A549 (cell line): ENCODE measurements around the gene SND1. TPM values are rescaled to one million over a fixed set of nuclear protein-coding genes. Genes with fewer than 3 reads are reported as not detected.

ENCODE experiments used
- ATAC-seq, 2 experiments: fragments of 200-7000 bp in 1 of 2; fragments of >200 bp in 1 of 2; cut with Nextera tagmentation in 1 of 2; cut with Tn5 transposase in 1 of 2; 3 replicates each; pipeline versions ENCODE4 v1.8.0 to v1.9.1; 2018 to 2020; ENCODE audit warnings: mild to moderate bottlenecking in 1 of 2, moderate library complexity in 1 of 2
- CTCF ChIA-PET: fragments of 300-600 bp; sonication (Branson Sonifier 250); formaldehyde crosslinking; extraction: SDS; loops from one replicate; lab custom pipeline; 2021; ENCODE audit warnings: antibody characterized with exemption, inconsistent platforms; lab: Yijun Ruan, JAX
- POLR2A ChIA-PET: fragments of 350-600 bp; formaldehyde crosslinking; extraction: SDS; loops from one replicate; lab custom pipeline; 2021; ENCODE audit warnings: antibody characterized with exemption, inconsistent platforms; lab: Yijun Ruan, JAX
- DNase-seq, 2 experiments: peaks; one replicate each; pipeline versions ENCODE4 v3.0.0 to v3.0.0-alpha.2; 2011 to 2016; ENCODE audit warnings: low read depth in 1 of 2, low spot score in 1 of 2
- FAIRE-seq: peaks from 2 replicates; lab custom pipeline; 2011; peaks lifted over from hg19 to GRCh38; lab: Jason Lieb, UNC
- H3K27ac ChIP-seq, 2 experiments: fragments of >200 bp; sonication (Bioruptor Twin); formaldehyde crosslinking; 3 replicates each; pipeline ENCODE4 v1.5.1; 2016 to 2017
- H3K4me1 ChIP-seq: fragments of >200 bp; sonication (Bioruptor Twin); formaldehyde crosslinking; 3 replicates; pipeline ENCODE4 v1.6.1; 2016
- H3K4me2 ChIP-seq: fragments of >200 bp; sonication (Bioruptor Twin); formaldehyde crosslinking; 3 replicates; pipeline ENCODE4 v1.6.1; 2016
- H3K4me3 ChIP-seq: fragments of >200 bp; sonication (Bioruptor Twin); formaldehyde crosslinking; 3 replicates; pipeline ENCODE4 v1.5.1; 2016
- H3K9me3 ChIP-seq: fragments of >200 bp; sonication (Bioruptor Twin); formaldehyde crosslinking; 3 replicates; pipeline ENCODE4 v1.6.1; 2016
- ATOH8 ChIP-seq: fragments of 250-450 bp; sonication (Bioruptor Pico); IDR thresholded peaks from 2 replicates; pipeline ENCODE4 v1.5.0; 2020; ENCODE audit warnings: low read depth, mild to moderate bottlenecking, moderate library complexity
- BHLHE40 ChIP-seq: IDR thresholded peaks from 2 replicates; pipeline ENCODE4 v1.6.1; 2012; ENCODE audit warnings: low read depth, low read length, inconsistent platforms
- CBX2 ChIP-seq: fragments of 200-600 bp; sonication (generic); IDR thresholded peaks from 2 replicates; pipeline ENCODE4 v1.6.1; 2016; ENCODE audit warnings: low read depth, mild to moderate bottlenecking, borderline replicate concordance
- CBX8 ChIP-seq: fragments of 200-600 bp; sonication (generic); IDR thresholded peaks from 2 replicates; pipeline ENCODE4 v1.6.1; 2016
- CEBPB ChIP-seq, 2 experiments: fragments of >200 bp in 1 of 2; sonication (Bioruptor Twin) in 1 of 2; formaldehyde crosslinking in 1 of 2; IDR thresholded peaks; 2 replicates each; pipeline ENCODE4 v1.6.1; 2012 to 2016
- CHD2 ChIP-seq: fragments of 150-350 bp; IDR thresholded peaks from 2 replicates; pipeline ENCODE4 v1.6.1; 2014; ENCODE audit warnings: low read length; ENCODE audit not compliant: partially characterized antibody
- CHD4 ChIP-seq: fragments of 200-600 bp; sonication (generic); IDR thresholded peaks from 2 replicates; pipeline ENCODE4 v1.6.1; 2016; ENCODE audit warnings: antibody characterized with exemption, mild to moderate bottlenecking, borderline replicate concordance
- EHMT2 ChIP-seq: fragments of 200-600 bp; sonication (generic); IDR thresholded peaks from 2 replicates; pipeline ENCODE4 v1.6.1; 2016; ENCODE audit warnings: antibody characterized with exemption, low read depth, mild to moderate bottlenecking, moderate library complexity
- FOSL2 ChIP-seq, 2 experiments: fragments of 450-650 bp in 1 of 2; fragments of >200 bp in 1 of 2; sonication (Bioruptor Twin) in 1 of 2; formaldehyde crosslinking; IDR thresholded peaks; 2 replicates each; pipeline versions ENCODE4 v1.5.0 to v1.6.1; 2016 to 2020; ENCODE audit warnings: mild to moderate bottlenecking in 1 of 2, moderate library complexity in 1 of 2
- HDAC2 ChIP-seq: fragments of 200-600 bp; sonication (generic); IDR thresholded peaks from 2 replicates; pipeline ENCODE4 v1.6.1; 2016
- HEYL ChIP-seq: fragments of 250-450 bp; sonication (Bioruptor Pico); IDR thresholded peaks from 2 replicates; pipeline ENCODE4 v1.8.0; 2021; ENCODE audit warnings: mild to moderate bottlenecking, moderate library complexity
- HOXA7 ChIP-seq: fragments of 250-450 bp; sonication (Bioruptor Pico); IDR thresholded peaks from 2 replicates; pipeline ENCODE4 v1.5.0; 2020; ENCODE audit warnings: mild to moderate bottlenecking, moderate library complexity
- HOXB5 ChIP-seq: fragments of 250-450 bp; sonication (Bioruptor Pico); IDR thresholded peaks from 2 replicates; pipeline ENCODE4 v1.5.0; 2020; ENCODE audit warnings: mild to moderate bottlenecking, moderate library complexity
- KDM1A ChIP-seq: fragments of 200-600 bp; sonication (generic); IDR thresholded peaks from 2 replicates; pipeline ENCODE4 v1.6.1; 2016; ENCODE audit warnings: low read depth, mild to moderate bottlenecking
- MAFK ChIP-seq: fragments of 450-650 bp; IDR thresholded peaks from 2 replicates; pipeline ENCODE4 v1.6.1; 2014; ENCODE audit not compliant: partially characterized antibody
- MAZ ChIP-seq: fragments of 150-350 bp; IDR thresholded peaks from 2 replicates; pipeline ENCODE4 v1.6.1; 2014; ENCODE audit warnings: antibody characterized with exemption, low read depth, low read length, borderline replicate concordance
- MYC ChIP-seq: IDR thresholded peaks from 2 replicates; pipeline ENCODE4 v1.6.1; 2012; ENCODE audit warnings: mild to moderate bottlenecking, inconsistent platforms, low read length, improper control_type of control experiment, borderline replicate concordance
- NFE2L2 ChIP-seq: fragments of 150-350 bp; conservative IDR thresholded peaks from 2 replicates; pipeline ENCODE4 v1.6.1; 2014; ENCODE audit warnings: low read length
- NR3C1 ChIP-seq: fragments of >200 bp; sonication (Bioruptor Twin); formaldehyde crosslinking; IDR thresholded peaks from 3 replicates; pipeline ENCODE4 v1.6.1; 2017
- PHF8 ChIP-seq: fragments of 200-600 bp; sonication (generic); IDR thresholded peaks from 2 replicates; pipeline ENCODE4 v1.6.1; 2016; ENCODE audit warnings: low read depth, mild to moderate bottlenecking, antibody characterized with exemption, moderate library complexity, borderline replicate concordance
- POLR2A ChIP-seq: IDR thresholded peaks from 2 replicates; pipeline ENCODE4 v1.6.1; 2012; ENCODE audit warnings: mild to moderate bottlenecking, low read length
- RARB ChIP-seq: fragments of 250-450 bp; sonication (Bioruptor Pico); IDR thresholded peaks from 2 replicates; pipeline ENCODE4 v1.8.0; 2021; ENCODE audit warnings: mild to moderate bottlenecking, moderate library complexity
- RFX5 ChIP-seq: fragments of 450-650 bp; IDR thresholded peaks from 2 replicates; pipeline ENCODE4 v1.7.1; 2014; ENCODE audit warnings: antibody characterized with exemption, mild to moderate bottlenecking, moderate library complexity
- TFCP2L1 ChIP-seq: fragments of 250-450 bp; sonication (Bioruptor Pico); IDR thresholded peaks from 2 replicates; pipeline ENCODE4 v1.5.0; 2021; ENCODE audit warnings: mild to moderate bottlenecking
- TP53 ChIP-seq: fragments of 250-450 bp; sonication (Bioruptor Pico); IDR thresholded peaks from 2 replicates; pipeline ENCODE4 v1.5.0; 2021; ENCODE audit warnings: mild to moderate bottlenecking, moderate library complexity
- ZC3H11A ChIP-seq: fragments of 450-650 bp; IDR thresholded peaks from 2 replicates; pipeline ENCODE4 v1.6.1; 2014; ENCODE audit warnings: antibody characterized with exemption, mild to moderate bottlenecking
- ZFP36 ChIP-seq: fragments of 450-650 bp; IDR thresholded peaks from 2 replicates; pipeline ENCODE4 v1.6.1; 2014; ENCODE audit warnings: borderline replicate concordance; ENCODE audit not compliant: partially characterized antibody
- ZNF302 ChIP-seq: fragments of 250-450 bp; sonication (Bioruptor Pico); IDR thresholded peaks from 2 replicates; pipeline ENCODE4 v1.9.0; 2021; ENCODE audit warnings: inconsistent platforms, mild to moderate bottlenecking, moderate library complexity
- WGBS: methylation state at CpG from one replicate; pipeline ENCODE4 v1.1.6; 2017; ENCODE audit errors: missing lambda C conversion rate; 5-methylcytosine and 5-hydroxymethylcytosine counted together
- polyA plus RNA-seq, 4 experiments: library from polyadenylated mRNA; depleted of rRNA in 3 of 4; stranded (reverse); fragments of >200 nt; fragmentation: RNase III in 1 of 4; extraction: RNeasy Plus Mini Kit Qiagen cat#74134 plus additional on column Dnase treatment in 1 of 4; gene quantifications; 2 replicates in 3 of 4; 3 replicates in 1 of 4; pipeline ENCODE4 v1.2.3, GENCODE V29; 2011 to 2017
- TF ChIP-seq, protein P1 (sequence below): fragments of >200 bp; sonication (Bioruptor Twin); formaldehyde crosslinking; IDR thresholded peaks from 3 replicates; pipeline ENCODE4 v1.5.1; 2016
- TF ChIP-seq, protein P2 (sequence below): fragments of 150-350 bp; IDR thresholded peaks from 2 replicates; pipeline ENCODE4 v1.6.1; 2014; ENCODE audit warnings: low read depth, mild to moderate bottlenecking, low read length

SND1 gene
- polyA plus RNA-seq, 2 of the 4 experiments (the other 2 are of a cell fraction) = 102 to 138 TPM

- FAIRE-seq (no peak), DNase-seq (no peak), ATAC-seq (no peak; a peak in 1 of 6 replicates)
- Histone ChIP-seq H3K9me3 (no peaks in the 10 kb centered on the region), H3K4me1 (0 out of 3 replicates have a peak, but pooled peaks cover 4% of the 10 kb centered on the region), H3K4me2 (no peak overlapping the region), H3K4me3 (no peak overlapping the region), H3K27ac (no peak overlapping the region)
- CTCF ChIA-PET = no interaction called here
- WGBS = 85% methylated on average over 3 of the region's 3 CpGs
- POLR2A ChIA-PET = no interaction called here
- TF ChIP-seq EHMT2 (no peak), KDM1A (no peak), PHF8 (no peak), MAZ (no peak), ZNF302 (CRISPR knock-in tag) (no peak), TP53 (CRISPR knock-in tag) (no peak), RFX5 (no peak), CBX8 (no peak), CHD2 (no peak), NR3C1 (no peak), ZC3H11A (no peak), ATOH8 (CRISPR knock-in tag) (no peak), HEYL (CRISPR knock-in tag) (no peak), MYC (no peak)
- TF ChIP-seq, all 56 proteins: peak for 0
These were observed 222.0 kb downstream of the SND1 start for GRCh38 chr7:127873715-127874636.

DNA sequence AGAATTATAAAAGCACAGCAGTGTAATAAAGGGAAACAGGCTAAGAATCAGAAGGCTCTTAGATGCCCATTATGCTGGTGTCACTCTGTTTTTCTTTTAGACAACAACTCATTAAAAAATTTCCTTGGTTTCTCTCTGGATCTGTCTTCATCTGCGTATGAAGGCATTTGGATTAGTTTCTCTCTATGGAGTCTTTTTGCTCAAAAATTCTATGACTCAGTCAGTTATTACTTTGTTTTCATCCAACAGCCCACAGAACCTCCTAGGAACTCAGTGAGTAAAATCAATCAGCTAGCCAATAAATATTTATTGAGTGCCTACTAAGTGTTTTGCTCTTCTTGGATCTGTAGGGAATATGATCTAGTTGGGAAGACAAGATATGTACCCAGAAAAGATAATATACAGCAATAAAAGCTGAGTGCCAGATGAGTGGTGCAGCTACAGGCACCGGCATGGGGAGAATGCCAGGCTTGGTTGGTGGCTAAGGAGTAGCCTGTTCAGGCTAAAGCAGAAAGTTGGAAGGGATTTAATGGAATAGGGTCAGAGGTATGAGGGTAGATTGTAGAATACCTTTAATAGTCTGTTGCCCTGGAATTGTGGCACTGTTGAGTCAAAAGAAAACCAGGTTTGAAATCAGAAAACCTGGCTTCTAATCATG, 223.1 kb downstream of the SND1 start:
- no peak overlapping the region for H3K4me2 ChIP-seq
- DNase-seq = no peak
- FAIRE-seq = no peak
- H3K9me3 ChIP-seq = no peaks in the 10 kb centered on the region
- H3K4me1 ChIP-seq = 0 out of 3 replicates have a peak, but pooled peaks cover 4% of the 10 kb centered on the region
- no peak overlapping the region for H3K27ac ChIP-seq
- CTCF ChIA-PET = interaction anchor here (1.6 kb wide), 1 partner anchor 334 kb away, joined by 4 read pairs; no protein-coding TSS in a partner anchor
- no peak overlapping the region for H3K4me3 ChIP-seq
- WGBS = 96% methylated on average over 2 of the region's 2 CpGs
- TF ChIP-seq HOXA7 (no peak), CEBPB (IDR thresholded peaks at IDR 0.05) (no peak), RFX5 (no peak), MAZ (no peak), CBX8 (no peak), FOSL2 (IDR thresholded peaks at IDR 0.05) (no peak), FOSL2 (CRISPR knock-in tag; IDR thresholded peaks at IDR 0.05) (no peak), BHLHE40 (no peak), ZFP36 (no peak), CBX2 (no peak), CHD4 (no peak)
- POLR2A ChIA-PET = no interaction called here
- no peak for ATAC-seq

DNA sequence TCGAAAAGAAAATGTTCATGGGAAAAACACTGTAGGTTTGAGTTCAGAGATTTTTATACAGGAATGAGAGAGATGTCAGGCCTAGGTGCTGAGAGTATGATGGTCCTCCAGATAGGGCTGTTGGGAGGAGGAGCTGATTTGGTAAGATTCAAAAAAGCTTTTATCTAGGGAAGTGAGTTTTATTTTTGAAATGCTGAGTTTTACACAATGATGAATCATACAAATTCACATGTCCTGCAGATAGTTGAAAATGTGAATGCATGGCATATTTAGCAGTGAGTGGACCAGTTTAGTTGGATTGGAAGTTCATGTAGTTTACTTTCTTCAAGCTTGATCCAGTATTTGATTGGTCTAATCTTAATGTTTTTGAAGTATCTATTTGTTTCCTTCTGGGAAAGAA, 224.4 kb downstream of the SND1 start:
- WGBS = 78% methylated on average over 1 of the region's 1 CpG
- no peak for DNase-seq
- ChIA-PET POLR2A (no interaction called here), CTCF (interaction anchor here (1.5 to 1.6 kb wide), 2 partner anchors 13 to 332 kb away, joined by 3 to 4 read pairs; no protein-coding TSS in a partner anchor)
- H3K27ac ChIP-seq = no peak overlapping the region
- no peak overlapping the region for H3K4me2 ChIP-seq
- no peak for FAIRE-seq
- ATAC-seq = no peak
- 0 out of 3 replicates have a peak, but pooled peaks cover 4% of the 10 kb centered on the region for H3K4me1 ChIP-seq
- H3K4me3 ChIP-seq = no peak overlapping the region
- H3K9me3 ChIP-seq = no peaks in the 10 kb centered on the region
- TF ChIP-seq HOXB5 (CRISPR knock-in tag) (no peak), POLR2A (no peak), TFCP2L1 (CRISPR knock-in tag) (no peak), CBX2 (no peak), CEBPB (IDR thresholded peaks at IDR 0.05) (no peak), HOXA7 (no peak), RARB (no peak), HDAC2 (no peak), MYC (no peak), NFE2L2 (no peak), ZFP36 (no peak), MAFK (no peak), RFX5 (no peak), KDM1A (no peak)
- TF ChIP-seq, protein P1, sequence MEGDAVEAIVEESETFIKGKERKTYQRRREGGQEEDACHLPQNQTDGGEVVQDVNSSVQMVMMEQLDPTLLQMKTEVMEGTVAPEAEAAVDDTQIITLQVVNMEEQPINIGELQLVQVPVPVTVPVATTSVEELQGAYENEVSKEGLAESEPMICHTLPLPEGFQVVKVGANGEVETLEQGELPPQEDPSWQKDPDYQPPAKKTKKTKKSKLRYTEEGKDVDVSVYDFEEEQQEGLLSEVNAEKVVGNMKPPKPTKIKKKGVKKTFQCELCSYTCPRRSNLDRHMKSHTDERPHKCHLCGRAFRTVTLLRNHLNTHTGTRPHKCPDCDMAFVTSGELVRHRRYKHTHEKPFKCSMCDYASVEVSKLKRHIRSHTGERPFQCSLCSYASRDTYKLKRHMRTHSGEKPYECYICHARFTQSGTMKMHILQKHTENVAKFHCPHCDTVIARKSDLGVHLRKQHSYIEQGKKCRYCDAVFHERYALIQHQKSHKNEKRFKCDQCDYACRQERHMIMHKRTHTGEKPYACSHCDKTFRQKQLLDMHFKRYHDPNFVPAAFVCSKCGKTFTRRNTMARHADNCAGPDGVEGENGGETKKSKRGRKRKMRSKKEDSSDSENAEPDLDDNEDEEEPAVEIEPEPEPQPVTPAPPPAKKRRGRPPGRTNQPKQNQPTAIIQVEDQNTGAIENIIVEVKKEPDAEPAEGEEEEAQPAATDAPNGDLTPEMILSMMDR = no peak
- TF ChIP-seq, protein P2, sequence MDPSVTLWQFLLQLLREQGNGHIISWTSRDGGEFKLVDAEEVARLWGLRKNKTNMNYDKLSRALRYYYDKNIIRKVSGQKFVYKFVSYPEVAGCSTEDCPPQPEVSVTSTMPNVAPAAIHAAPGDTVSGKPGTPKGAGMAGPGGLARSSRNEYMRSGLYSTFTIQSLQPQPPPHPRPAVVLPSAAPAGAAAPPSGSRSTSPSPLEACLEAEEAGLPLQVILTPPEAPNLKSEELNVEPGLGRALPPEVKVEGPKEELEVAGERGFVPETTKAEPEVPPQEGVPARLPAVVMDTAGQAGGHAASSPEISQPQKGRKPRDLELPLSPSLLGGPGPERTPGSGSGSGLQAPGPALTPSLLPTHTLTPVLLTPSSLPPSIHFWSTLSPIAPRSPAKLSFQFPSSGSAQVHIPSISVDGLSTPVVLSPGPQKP = no peak
